Colonic mucosa (tissue), 4 donors: Measurements from ENCODE around the gene COL27A1. TPM values are rescaled to one million over a fixed set of nuclear protein-coding genes. Genes with fewer than 3 reads are reported as not detected.

Experiments used
- DNase-seq: peaks from one replicate; pipeline ENCODE4 v3.0.0-alpha.2; 2020
- H3K27ac ChIP-seq: fragments of 200-600 bp; one replicate; pipeline ENCODE4 v1.8.0; 2021
- H3K27me3 ChIP-seq: fragments of 200-600 bp; one replicate; pipeline ENCODE4 v1.8.0; 2021
- H3K36me3 ChIP-seq: fragments of 200-600 bp; one replicate; pipeline ENCODE4 v1.8.0; 2021
- H3K4me1 ChIP-seq: fragments of 200-600 bp; one replicate; pipeline ENCODE4 v1.8.0; 2021; ENCODE audit warnings: mild to moderate bottlenecking
- H3K4me3 ChIP-seq: fragments of 200-600 bp; one replicate; pipeline ENCODE4 v1.8.0; 2021
- H3K9ac ChIP-seq, 2 donors: one replicate each; pipeline ENCODE4 v1.7.0; 2013; ENCODE audit warnings: control low read depth in 2 of 2, low read depth in 2 of 2, low read length in 2 of 2
- H3K9me3 ChIP-seq: fragments of 200-600 bp; one replicate; pipeline ENCODE4 v1.8.0; 2021
- CTCF ChIP-seq: fragments of 200-600 bp; IDR thresholded peaks from one replicate; pipeline ENCODE4 v1.8.0; 2022; ENCODE audit warnings: antibody characterized with exemption, mild to moderate bottlenecking
- intact Hi-C: fragments of 100-400 bp; cut with DNase I; formaldehyde crosslinking; loops from one replicate; pipeline ENCODE4 v1.14.1; 2022
- total RNA-seq, 2 donors: library from RNA; stranded (reverse); fragmentation: NEBNext Ultra II Directional in 1 of 2; extraction: Animal tissue kit (Norgen Biotek cat#: 25700) in 1 of 2; gene quantifications; one replicate each; pipeline ENCODE4 v1.2.1, GENCODE V29; 2021
- donor health status: healthy.
- donor health status: DM: no; HTN: no; CAD: no.
- donor health status: DM: no; HTN: no; CAD: no.

Gene COL27A1
- total RNA-seq, 2 donors from 2014 or later = 2.9 to 4.2 TPM

- intact Hi-C loops = no loop called here
- no peak for TF ChIP-seq CTCF
- Histone ChIP-seq H3K27me3 (no peaks in the 10 kb centered on the region), H3K9ac (no peak overlapping the region), H3K36me3 (no peaks in the 10 kb centered on the region), H3K4me1 (no peaks in the 10 kb centered on the region), H3K9me3 (no peaks in the 10 kb centered on the region), H3K4me3 (no peak overlapping the region), H3K27ac (no peak overlapping the region)
- DNase-seq = no peak
These were observed 74.0 kb downstream of the COL27A1 start for GRCh38 chr9:114229295-114229694.

- Histone ChIP-seq H3K27me3 (no peaks in the 10 kb centered on the region), H3K27ac (no peak overlapping the region), H3K9me3 (no peaks in the 10 kb centered on the region), H3K9ac (no peak overlapping the region), H3K4me1 (no peaks in the 10 kb centered on the region), H3K36me3 (no peaks in the 10 kb centered on the region), H3K4me3 (no peak overlapping the region)
- TF ChIP-seq CTCF = no peak
- DNase-seq = no peak
- intact Hi-C loops = no loop called here
These were observed 74.7 kb downstream of the COL27A1 start for GRCh38 chr9:114230068-114230467.

- H3K27me3 ChIP-seq = no peaks in the 10 kb centered on the region
- H3K4me3 ChIP-seq = no peak overlapping the region
- TF ChIP-seq CTCF = no peak
- no peak overlapping the region for H3K27ac ChIP-seq
- H3K9ac ChIP-seq = no peak overlapping the region
- H3K36me3 ChIP-seq = no peaks in the 10 kb centered on the region
- DNase-seq = no peak
- no peaks in the 10 kb centered on the region for H3K9me3 ChIP-seq
- no peaks in the 10 kb centered on the region for H3K4me1 ChIP-seq
- intact Hi-C loops = no loop called here
These were observed 75.9 kb downstream of the COL27A1 start for GRCh38 chr9:114231273-114231672.

- intact Hi-C loops = no loop called here
- no peaks in the 10 kb centered on the region for H3K4me1 ChIP-seq
- no peak overlapping the region for H3K4me3 ChIP-seq
- DNase-seq = no peak
- no peak for TF ChIP-seq CTCF
- no peaks in the 10 kb centered on the region for H3K36me3 ChIP-seq
- H3K9me3 ChIP-seq = no peaks in the 10 kb centered on the region
- H3K27ac ChIP-seq = no peak overlapping the region
- H3K27me3 ChIP-seq = no peaks in the 10 kb centered on the region
- H3K9ac ChIP-seq = no peak overlapping the region
These were observed 76.5 kb downstream of the COL27A1 start for GRCh38 chr9:114231719-114232449.

- Histone ChIP-seq H3K4me1 (no peaks in the 10 kb centered on the region), H3K27ac (no peak overlapping the region), H3K27me3 (no peaks in the 10 kb centered on the region), H3K9me3 (no peaks in the 10 kb centered on the region), H3K36me3 (no peaks in the 10 kb centered on the region), H3K4me3 (no peak overlapping the region), H3K9ac (no peak overlapping the region)
- intact Hi-C loops = no loop called here
- no peak for TF ChIP-seq CTCF
- DNase-seq = no peak
These were observed 78.3 kb downstream of the COL27A1 start for GRCh38 chr9:114233491-114234185.
